ENCODE results near the gene CACNA2D4. TPM values are rescaled to one million over a fixed set of nuclear protein-coding genes. Genes with fewer than 3 reads are reported as not detected.

CACNA2D4 gene
- total and polyA plus RNA-seq, 2 experiments from 2014 or later: 0.23 TPM; not detected in 1

- in situ Hi-C loops (cut with MboI): loop anchor here (5.0 to 25.0 kb wide), 2 partner anchors 127 to 777 kb away; no protein-coding TSS in a partner anchor
- Histone ChIP-seq H4K20me1 (ENCODE audit: insufficient read depth) (no peaks in the 10 kb centered on the region), H3K4me1 (ENCODE audit: insufficient read depth) (peaks cover 6% of the 10 kb centered on the region; the same call in 1 of the 2 replicates), H3K79me2 (ENCODE audit: insufficient read depth) (no peaks in the 10 kb centered on the region), H3K9me2 (ENCODE audit: insufficient read depth) (no peaks in the 10 kb centered on the region), H3K4me2 (ENCODE audit: unreplicated experiment) (no peak overlapping the region), H3K9ac (no peak overlapping the region), H2AFZ (no peak overlapping the region), H3K36me3 (ENCODE audit: low read depth) (no peaks in the 10 kb centered on the region), H3K27me3 (replicated peaks; ENCODE audit: insufficient read depth) (peaks cover 4% of the 10 kb centered on the region; the same call in 1 of the 2 replicates), H3F3A (ENCODE audit: insufficient read depth) (no peaks in the 10 kb centered on the region), H3K27ac (no peak overlapping the region), H3K4me3 (no peak overlapping the region), H3K9me3 (ENCODE audit: low read depth) (no peaks in the 10 kb centered on the region)
- 74 to 78% methylated on average over 20 to 21 of the region's 21 CpGs for WGBS, 2 experiments (ENCODE audit: low coverage in 1 of 2, low lambda C conversion rate in 2 of 2, missing lambda C conversion rate in 2 of 2)
- TF ChIP-seq EZH2phosphoT487 (IDR thresholded peaks at IDR 0.05; ENCODE audit: insufficient read depth, low read depth) (no peak), EZH2 (IDR thresholded peaks at IDR 0.05; ENCODE audit: insufficient read depth, poor library complexity, severe bottlenecking) (no peak)
- DNase-seq: no peak
Measured at GRCh38 chr12:1810201-1810930, 108.1 kb downstream of the CACNA2D4 start.

GRCh38 chr12:1809591-1810190 lies 108.8 kb downstream of the CACNA2D4 start:
- in situ Hi-C loops (cut with MboI): loop anchor here (5.0 to 25.0 kb wide), 2 partner anchors 128 to 778 kb away; no protein-coding TSS in a partner anchor
- WGBS, 2 experiments (ENCODE audit: low coverage in 1 of 2, low lambda C conversion rate in 2 of 2, missing lambda C conversion rate in 2 of 2): 79 to 80% methylated on average over 13 of the region's 13 CpGs

GRCh38 chr12:1808798-1809480 lies 109.5 kb downstream of the CACNA2D4 start:
- Histone ChIP-seq H2AFZ (no peak overlapping the region), H3K79me2 (ENCODE audit: insufficient read depth) (no peaks in the 10 kb centered on the region), H3K9me3 (ENCODE audit: low read depth) (no peaks in the 10 kb centered on the region), H3K36me3 (ENCODE audit: low read depth) (no peaks in the 10 kb centered on the region), H3K9me2 (ENCODE audit: insufficient read depth) (no peaks in the 10 kb centered on the region), H4K20me1 (ENCODE audit: insufficient read depth) (no peaks in the 10 kb centered on the region), H3K4me3 (no peak overlapping the region), H3F3A (ENCODE audit: insufficient read depth) (no peaks in the 10 kb centered on the region), H3K27me3 (replicated peaks; ENCODE audit: insufficient read depth) (0 out of 2 replicates have a peak, but pooled peaks cover 4% of the 10 kb centered on the region), H3K4me2 (ENCODE audit: unreplicated experiment) (no peak overlapping the region), H3K27ac (no peak overlapping the region), H3K4me1 (ENCODE audit: insufficient read depth) (peaks cover 6% of the 10 kb centered on the region; the same call in 1 of the 2 replicates), H3K9ac (no peak overlapping the region)
- in situ Hi-C loops (cut with MboI): loop anchor here (25.0 kb wide), 1 partner anchor 778 kb away; no protein-coding TSS in a partner anchor
- no peak for DNase-seq
- WGBS, 2 experiments (ENCODE audit: low coverage in 1 of 2, low lambda C conversion rate in 2 of 2, missing lambda C conversion rate in 2 of 2): 80% methylated on average over 22 of the region's 22 CpGs
- TF ChIP-seq EZH2 (IDR thresholded peaks at IDR 0.05; ENCODE audit: insufficient read depth, poor library complexity, severe bottlenecking): no peak
- TF ChIP-seq EZH2phosphoT487 (IDR thresholded peaks at IDR 0.05; ENCODE audit: insufficient read depth, low read depth): no peak

More at GRCh38 chr12:1809591-1810190, 108.8 kb downstream of the CACNA2D4 start:
- Histone ChIP-seq H3K9me2 (ENCODE audit: insufficient read depth) (no peaks in the 10 kb centered on the region), H3K27ac (no peak overlapping the region), H3K4me2 (ENCODE audit: unreplicated experiment) (no peak overlapping the region), H4K20me1 (ENCODE audit: insufficient read depth) (no peaks in the 10 kb centered on the region), H3K27me3 (replicated peaks; ENCODE audit: insufficient read depth) (peaks cover 4% of the 10 kb centered on the region; the same call in 1 of the 2 replicates), H3F3A (ENCODE audit: insufficient read depth) (no peaks in the 10 kb centered on the region), H3K36me3 (ENCODE audit: low read depth) (no peaks in the 10 kb centered on the region), H3K79me2 (ENCODE audit: insufficient read depth) (no peaks in the 10 kb centered on the region), H3K4me1 (ENCODE audit: insufficient read depth) (peaks cover 6% of the 10 kb centered on the region; the same call in 1 of the 2 replicates), H3K4me3 (no peak overlapping the region), H3K9ac (no peak overlapping the region), H2AFZ (no peak overlapping the region), H3K9me3 (ENCODE audit: low read depth) (no peaks in the 10 kb centered on the region)
- no peak for DNase-seq
- TF ChIP-seq EZH2phosphoT487 (IDR thresholded peaks at IDR 0.05; ENCODE audit: insufficient read depth, low read depth): no peak
- no peak for TF ChIP-seq EZH2 (IDR thresholded peaks at IDR 0.05; ENCODE audit: insufficient read depth, poor library complexity, severe bottlenecking)
